B cell (primary cell): ENCODE measurements around the gene IL20.

Experiments
- CTCF ChIP-seq: fragments of 200-600 bp; IDR thresholded peaks from one replicate; pipeline ENCODE4 v1.8.0; 2022; ENCODE audit warnings: antibody characterized with exemption, mild to moderate bottlenecking
- EZH2 ChIP-seq: IDR thresholded peaks from 2 replicates; pipeline ENCODE4 v1.6.1; 2012; ENCODE audit warnings: borderline replicate concordance, low read depth, mild to moderate bottlenecking, moderate library complexity, low read length; ENCODE audit not compliant: insufficient read depth, poor library complexity, severe bottlenecking

GRCh38 chr1:206842854-206843253, 22.6 kb upstream of the IL20 start:
- TF ChIP-seq EZH2: no peak
- no peak for TF ChIP-seq CTCF
